ENCODE data around the gene KCNJ14.
"Not testable (repeated sequence)": the region's sequence is repeated elsewhere in the genome, so short reads cannot be mapped to it uniquely, and the experiment has no call there.

The KCNJ14 gene

DNA sequence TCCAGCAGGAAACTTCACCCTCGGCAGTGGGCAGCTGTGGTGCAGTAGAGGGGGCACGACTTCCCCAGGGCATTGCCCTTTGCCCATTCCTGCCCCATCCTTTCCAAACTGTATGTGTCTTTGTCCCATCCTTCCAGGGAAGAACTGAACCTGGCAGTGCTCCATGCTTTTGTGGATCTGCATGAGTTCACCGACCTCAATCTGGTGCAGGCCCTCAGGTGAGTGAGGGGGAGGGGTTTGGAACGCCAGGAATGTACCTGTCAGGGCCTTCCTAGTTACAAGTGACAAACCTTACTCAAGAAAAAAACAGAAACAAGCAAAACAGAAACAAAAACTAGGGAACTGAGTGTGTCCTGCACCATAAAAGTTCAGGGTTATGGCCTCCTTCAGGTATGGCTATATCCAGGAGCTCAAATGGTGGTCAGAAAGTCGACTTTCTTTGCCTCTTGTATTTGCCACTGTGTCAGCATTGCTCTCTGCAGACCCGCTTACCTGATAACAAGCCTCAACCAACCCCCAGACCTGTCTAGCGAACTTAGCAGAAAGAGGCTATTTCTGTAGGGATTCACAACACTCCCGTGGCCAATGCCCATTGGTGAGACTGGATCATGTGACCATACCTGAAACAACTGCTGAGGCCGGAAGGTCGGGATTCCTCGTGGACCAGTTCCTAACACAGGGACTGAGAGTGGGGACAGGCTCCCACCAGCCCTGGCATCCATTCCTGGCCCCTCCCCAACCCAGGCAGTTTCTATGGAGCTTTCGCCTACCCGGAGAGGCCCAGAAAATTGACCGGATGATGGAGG, 18.0 kb downstream of the KCNJ14 start:
- no peak for DNase-seq

DNA sequence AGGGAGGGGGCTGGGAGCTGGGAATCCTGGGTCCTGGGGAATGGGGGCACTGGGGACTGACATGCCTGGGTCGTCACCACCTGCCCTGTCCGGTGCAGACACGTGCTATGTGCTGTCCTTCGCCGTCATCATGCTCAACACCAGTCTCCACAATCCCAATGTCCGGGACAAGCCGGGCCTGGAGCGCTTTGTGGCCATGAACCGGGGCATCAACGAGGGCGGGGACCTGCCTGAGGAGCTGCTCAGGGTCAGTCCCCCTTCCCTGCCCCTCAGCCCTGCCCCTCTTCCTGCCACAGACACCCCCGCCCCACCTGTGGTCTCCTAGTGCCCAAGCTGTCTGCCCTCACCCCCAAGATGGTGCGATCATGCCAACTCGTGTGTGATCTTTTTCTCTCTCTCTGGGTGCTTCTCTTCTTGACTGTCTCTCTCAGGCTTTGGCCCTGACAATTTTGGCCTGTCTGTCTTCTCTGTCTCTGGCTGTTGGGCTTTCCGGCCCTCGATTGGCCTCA, 18.8 kb downstream of the KCNJ14 start:
- DNase-seq: no peak

DNA sequence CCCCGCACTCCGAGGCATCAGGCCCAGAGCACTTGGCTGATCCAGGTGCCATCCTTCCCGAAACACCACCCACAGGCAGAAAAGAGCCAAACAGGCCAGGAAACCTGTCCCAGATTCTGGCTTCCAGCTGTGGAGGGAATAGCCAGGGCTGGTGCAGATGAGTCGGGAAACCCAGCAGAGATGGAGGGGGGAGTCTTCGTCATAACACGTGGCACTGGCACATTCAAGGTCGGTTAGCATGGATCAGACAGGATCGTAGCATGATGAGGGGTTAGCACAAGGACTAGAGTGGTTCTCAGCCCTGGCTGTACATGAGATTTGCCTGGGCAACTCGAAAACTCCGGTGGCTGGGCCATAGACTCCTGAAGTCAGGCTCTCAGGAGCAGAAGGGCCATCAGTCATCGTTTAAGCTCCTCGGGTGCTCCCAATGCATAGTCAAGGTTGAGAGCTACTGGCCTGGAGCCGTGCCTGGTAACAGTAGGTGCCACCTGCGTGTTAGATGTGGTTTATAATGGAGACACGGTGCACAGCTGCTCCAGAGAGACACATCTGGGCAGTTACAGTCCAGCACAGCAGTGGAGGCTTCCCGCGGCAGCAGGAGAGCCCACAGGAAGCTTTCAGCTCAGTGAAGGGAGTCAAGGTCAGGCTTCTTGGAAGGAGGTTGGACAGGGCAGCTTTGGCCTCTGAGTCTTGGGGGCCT, 20.1 kb downstream of the KCNJ14 start:
- DNase-seq: no peak

DNA sequence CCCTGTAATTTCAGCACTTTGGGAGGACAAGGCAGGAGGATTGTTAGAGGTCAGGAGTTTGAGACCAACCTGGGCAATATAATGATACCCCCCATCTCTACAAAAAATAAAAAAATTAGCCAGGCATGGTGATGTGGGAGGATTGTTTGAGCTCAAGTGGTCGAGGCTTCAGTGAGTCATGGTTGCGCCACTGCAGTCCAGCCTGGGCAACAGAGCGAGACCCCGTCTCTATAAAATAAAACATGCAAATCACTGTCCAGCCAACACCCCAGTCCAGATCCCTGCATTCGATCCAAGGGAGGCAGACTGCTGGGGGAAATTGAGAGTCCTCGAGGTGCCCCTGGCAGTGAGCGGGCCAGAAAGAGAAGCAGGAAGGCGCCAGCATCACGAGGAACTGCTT, 20.8 kb downstream of the KCNJ14 start:
- DNase-seq: no peak

DNA sequence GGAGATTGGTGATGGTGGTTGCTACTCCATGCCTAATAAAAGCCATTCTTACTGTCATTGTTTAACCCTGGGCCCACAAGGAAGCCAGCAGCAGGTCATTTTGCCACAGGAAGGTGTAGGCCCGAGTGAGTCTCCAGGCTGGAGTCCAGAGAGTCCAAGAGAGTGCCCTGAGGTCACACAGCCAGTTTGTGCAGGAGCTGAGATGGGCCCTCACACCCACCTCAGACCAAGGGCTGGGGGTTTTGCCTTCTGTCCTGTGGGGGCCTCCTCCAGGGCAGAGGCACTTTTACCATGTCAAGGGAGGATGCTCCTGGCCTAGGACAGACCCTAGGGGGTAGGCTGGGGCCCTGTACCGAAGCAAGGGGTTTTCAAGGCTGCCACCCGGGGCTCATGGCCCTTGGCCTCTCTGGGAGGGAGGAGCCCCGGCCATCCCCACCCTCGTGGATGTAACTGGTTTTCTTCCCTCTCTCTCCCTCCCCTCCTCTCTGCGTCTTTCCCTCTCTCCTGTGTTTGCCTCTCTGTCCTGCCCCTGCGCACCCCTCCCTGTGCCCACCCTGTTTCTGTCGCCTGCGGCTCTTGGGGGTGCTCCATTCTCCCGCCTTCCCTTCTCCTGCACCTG, 21.8 kb downstream of the KCNJ14 start:
- DNase-seq: no peak

DNA sequence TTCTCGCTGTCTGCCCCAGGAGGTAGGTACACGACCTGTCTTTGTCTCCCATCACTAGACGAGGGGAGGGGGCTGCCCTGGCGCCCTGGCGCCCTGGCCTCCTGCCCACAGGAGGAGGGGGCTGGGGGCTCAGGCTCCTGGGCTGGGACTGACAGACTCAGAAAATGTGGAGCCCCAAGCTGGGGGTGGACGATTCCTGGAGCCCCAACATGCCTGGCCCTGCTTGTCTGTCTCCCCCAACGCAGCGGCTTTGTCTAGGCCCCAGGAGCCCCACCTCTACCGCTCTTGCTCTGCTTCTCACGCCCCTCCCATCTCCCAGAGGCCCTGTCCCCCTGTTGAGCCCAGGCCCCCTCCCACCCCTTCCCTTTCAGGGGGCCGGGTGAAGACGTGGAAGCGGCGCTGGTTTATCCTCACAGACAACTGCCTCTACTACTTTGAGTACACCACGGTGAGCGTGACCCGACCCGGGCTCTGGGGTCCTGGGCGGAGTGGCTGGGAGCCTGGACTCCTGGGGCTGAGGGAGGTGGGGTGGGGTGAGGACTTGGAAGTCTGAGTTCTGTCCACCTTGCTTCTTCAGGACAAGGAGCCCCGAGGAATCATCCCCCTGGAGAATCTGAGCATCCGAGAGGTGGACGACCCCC, 22.4 kb downstream of the KCNJ14 start:
- no peak for DNase-seq

DNA sequence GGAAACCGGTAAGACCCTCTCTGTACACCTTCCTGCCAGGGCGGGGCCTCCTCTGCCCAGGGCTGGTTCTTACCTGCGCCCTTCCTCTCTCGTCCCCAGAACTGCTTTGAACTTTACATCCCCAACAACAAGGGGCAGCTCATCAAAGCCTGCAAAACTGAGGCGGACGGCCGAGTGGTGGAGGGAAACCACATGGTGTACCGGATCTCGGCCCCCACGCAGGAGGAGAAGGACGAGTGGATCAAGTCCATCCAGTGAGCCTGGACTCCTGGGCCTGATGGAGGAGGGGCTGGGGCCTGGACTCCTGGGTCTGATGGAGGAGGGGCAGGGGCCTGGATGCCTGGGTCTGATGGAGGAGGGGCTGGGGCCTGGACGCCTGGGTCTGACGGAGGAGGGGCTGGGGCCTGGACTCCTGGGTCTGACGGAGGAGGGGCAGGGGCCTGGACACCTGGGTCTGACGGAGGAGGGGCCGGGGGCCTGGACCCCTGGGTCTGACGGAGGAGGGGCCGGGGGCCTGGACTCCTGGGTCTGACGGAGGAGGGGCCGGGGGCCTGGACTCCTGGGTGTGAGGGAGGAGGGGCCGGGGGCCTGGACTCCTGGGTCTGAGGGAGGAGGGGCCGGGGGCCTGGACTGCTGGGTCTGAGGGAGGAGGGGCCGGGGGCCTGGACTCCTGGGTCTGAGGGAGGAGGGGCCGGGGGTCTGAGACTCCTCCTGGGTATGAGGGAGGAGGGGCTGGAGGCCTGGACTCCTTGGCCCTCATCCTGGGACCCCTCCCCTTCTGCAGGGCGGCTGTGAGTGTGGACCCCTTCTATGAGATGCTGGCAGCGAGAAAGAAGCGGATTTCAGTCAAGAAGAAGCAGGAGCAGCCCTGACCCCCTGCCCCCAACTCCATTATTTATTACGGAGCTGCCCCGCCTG, 23.2 kb downstream of the KCNJ14 start:
- DNase-seq: no peak

DNA sequence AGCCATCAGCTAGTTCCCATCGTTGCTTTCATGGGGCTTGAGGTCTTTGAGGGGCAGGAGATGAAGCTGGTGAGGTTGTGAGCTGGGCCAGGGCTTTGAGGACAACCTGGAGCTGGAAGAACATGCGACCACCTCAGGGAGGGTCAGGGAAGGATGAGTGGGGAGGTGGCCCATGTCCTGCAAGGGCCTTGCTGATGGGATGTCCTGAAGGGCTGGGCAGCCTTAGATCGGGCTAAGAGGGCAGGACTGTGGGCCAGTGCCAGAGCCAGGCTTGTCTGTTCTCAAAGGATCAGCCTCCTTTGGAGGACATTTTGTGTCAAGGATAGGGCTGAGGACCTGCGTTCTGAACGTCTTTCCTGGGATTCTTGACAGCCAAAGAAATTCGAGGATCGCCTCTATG, 24.3 kb downstream of the KCNJ14 start:
- no peak for DNase-seq

DNA sequence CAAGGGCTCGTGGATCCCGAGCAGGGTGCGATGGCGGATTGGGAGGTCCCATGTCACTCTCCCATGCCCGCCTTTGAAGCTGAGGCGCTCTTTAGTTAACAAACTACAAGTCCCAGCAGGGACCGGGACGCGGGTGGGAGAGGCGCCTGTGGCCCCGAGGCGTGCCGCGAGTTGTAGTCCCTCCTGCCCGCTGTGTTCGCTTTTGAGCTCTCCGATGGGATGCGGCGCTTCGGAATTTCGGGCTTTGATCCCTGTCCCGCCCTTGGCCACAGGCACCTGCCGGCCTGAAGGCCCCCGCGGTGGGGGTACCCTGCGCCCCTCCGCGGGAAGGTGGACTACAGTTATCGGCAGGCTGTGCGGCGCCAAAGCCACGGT, 24.8 kb downstream of the KCNJ14 start:
- DNase-seq: peak in 1 of 2 donors; percentile 16

DNA sequence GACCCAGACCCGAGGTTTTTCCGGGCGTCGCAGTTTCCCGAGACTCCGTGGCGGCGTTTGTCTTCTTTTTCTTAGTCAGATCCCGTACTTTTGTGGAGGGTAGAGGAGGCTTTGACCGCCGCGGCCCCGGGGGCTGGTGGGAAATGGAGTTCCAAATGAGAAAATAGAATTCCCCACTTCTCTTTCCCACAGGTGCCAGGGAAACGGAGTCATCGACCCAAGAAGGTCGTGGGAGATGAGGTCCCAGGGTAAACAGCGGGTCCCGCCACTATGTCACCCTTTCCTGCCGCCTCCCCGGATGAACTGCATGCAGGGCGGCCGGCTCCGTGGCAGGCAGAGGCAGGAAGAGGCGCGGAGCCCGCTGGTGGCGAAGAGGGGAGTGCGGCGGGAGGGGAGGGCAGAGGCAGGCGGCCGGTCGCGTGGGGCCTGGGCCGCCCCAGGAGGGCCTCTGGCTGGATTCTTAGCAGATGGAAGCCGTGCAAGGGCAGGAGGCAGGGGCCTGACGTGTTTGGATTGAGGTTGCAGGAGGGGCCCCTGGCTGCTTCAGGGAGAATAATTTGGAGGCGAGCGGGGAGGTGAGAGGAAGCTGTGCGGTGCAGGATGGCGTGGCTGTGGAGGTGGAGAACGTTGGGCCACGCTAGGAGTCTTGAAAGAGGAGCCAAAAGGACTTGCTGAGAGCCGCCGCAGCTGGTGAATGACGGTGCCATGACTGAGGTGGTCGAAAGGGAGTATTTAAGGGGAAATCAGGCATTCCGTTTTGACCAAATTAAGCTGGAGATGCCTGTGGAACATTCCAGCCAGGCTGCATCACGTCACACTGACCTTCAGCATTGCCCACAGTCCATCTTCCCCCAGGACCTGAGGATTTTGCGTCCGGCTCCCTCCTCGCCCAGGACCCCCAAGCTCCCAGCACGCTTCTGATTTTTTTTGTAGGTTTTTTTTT, 25.5 kb downstream of the KCNJ14 start:
- peak in 1 of 2 donors; percentile 14 for DNase-seq

DNA sequence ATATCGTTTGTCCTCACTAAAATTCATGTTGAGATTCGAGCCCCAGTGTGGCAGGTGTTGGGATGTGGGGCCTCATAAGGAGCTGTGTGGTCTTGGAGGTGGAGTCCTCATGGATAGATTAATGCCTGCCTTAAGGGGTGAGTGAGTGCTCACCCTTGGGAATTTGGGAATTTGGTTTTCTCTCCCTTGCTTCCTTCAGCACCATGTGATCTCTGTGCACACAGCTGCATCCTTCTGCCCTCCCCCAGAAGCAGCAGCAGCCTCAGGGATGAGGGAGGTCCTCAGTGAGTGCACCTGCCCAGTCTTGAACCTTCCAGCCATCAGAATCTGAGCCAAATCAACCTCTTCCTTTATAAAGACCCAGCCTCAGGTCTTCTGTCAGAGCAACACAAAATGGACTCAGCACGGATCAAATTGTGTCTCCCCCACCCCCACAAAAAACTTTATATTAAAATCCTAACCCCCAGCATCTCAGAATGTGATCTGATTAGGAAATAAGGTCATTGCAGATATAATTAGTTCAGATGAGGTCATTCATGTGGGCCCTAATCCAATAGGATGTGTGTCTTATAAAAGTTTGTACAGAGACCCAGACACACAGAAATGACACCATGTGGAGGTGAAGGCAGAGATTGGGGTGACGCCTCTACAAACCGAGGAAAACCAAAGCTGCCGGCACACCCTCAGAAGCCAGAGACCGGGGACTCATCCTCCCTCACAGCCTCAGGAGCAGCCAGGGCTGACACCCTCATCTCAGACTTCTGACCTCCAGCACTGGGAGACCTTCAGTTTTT, 26.7 kb downstream of the KCNJ14 start:
- DNase-seq: no peak

DNA sequence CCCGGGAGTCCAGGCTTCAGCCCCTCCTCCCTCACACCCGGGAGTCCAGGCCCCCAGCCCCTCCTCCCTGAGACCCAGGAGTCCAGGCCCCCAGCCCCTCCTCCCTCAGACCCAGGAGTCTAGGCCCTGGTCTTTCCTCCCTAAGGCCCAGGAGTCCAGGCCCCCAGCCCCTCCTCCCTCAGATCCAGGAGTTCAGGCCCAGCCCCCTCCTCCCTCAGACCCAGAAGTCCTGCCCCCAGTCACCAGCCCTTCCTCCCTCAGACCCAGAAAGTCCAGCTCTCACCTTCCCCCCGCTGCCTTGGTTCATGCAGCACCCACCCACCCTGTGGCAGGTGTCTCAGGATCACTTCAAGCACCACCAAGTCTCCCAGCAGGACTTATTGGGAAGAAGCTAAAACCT, 27.9 kb downstream of the KCNJ14 start:
- no peak for DNase-seq

DNA sequence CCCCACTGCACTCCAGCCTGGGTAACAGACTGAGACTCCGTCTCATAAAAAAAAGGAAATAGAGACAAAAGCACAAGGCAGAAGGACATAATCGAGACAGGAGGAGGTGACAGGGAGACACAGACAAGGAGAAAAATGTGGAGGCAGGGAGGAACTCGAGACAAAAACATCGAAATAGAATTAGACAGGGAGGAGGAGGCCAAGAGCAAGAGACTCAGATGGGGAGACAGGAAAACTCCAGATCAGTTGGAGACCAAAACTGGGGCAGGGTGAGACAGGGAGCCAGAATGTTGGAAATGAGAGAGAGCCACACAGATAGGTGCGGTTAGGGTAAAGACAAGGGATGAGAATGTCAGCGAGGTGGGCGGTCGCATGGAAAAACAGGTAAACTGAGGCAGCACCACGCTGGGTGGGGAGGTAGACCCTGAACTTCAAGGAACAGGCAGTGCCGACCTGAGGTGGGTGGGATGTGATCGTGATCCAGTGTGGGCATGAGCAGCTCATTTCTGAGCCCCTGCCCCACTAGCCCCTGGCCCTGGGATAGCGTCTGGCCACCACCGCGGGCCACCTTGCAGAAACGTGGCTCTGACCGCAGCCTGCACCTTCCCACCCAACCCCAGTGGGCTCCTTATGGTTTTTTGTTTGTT, 29.0 kb downstream of the KCNJ14 start:
- DNase-seq: no peak

DNA sequence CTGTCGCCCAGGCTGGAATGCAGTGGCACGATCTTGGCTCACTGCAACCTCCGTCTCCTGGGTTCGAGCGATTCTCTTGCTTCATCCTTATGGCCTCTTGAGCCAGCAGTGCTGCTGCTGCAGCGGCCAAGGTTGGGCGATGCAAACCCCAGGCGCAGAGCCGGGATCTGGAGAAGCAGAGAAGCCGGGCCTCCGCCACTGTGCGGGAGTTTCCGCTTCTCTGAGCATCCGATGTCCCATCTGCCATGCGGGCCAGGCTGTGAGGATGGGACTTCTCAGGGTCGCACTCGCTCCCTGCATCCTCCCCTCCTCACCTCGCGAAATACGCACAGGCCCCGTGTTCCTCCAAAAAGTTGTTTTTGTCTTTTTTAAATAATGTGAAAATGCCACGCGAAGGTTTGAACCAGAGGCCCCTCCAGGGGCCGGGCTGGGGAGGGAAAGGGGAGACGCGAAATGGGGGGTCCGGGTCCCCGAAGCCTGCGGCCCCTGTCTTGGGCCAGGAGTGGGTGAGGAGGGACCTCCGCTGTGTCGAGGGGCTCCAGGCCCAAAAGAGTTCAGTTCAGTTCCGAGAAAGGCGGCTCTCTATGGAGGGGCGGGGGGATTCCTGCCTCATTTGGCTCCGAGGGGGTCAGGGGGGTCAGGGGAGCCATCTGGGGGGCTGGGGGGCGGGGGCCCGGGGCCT, 29.7 kb downstream of the KCNJ14 start:
- DNase-seq: no peak

DNA sequence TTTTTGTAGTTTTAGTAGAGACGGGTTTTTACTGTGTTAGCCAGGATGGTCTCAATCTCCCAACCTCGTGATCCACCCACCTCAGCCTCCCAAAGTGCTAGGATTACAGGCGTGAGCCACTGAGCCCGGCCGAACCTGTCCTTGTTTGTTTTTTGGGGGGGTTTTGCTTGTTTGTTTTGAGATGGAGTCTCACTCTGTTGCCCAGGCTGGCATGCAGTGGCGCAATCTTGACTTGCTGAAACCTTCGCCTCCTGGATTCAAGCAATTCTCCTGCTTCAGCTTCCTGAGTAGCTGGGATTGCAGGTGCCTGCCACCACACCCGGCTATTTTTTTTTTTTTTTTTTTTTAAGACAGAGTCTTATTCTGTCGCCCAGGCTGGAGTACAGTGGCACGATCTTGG, 31.3 kb downstream of the KCNJ14 start:
- not testable (repeated sequence) for DNase-seq

DNA sequence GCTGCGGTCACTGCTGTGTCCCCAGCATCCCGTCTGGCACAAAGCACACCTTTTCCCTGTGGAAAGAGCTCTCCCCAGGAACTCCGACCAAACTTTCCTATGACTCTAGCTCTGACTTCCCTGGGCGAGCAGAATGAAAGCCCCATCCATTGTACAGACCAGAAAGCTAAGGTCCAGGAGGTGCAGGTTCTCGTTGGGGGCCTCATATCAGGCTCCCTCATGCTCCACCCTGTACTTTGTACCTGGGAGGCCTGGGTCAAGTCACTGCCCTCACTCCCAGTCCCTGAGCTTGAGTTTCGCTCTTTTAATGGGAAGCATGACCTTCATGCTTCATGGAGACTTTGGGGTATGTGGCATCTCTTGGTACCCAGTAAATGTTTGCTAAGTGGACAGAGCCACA, 32.2 kb downstream of the KCNJ14 start:
- no peak for DNase-seq

DNA sequence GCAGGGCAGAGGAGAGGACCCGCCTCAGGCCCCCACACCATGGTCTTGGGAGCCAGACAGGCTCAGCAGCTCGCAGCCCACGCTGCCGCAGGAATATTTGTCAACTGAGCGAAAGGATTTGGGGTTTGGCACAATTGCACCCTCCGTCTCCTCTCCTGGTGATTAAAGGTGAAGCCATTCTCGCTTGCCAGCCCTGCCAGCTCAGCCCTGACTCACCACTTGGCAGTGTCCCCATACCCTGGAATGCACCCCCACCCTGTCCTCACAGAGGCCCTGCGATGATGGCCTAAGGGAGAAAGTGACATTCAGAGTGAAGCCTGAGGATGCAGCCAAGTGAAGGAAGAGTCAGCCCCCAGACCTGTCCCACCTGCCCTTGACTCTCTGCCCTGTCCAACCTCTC, 32.6 kb downstream of the KCNJ14 start:
- DNase-seq: no peak

DNA sequence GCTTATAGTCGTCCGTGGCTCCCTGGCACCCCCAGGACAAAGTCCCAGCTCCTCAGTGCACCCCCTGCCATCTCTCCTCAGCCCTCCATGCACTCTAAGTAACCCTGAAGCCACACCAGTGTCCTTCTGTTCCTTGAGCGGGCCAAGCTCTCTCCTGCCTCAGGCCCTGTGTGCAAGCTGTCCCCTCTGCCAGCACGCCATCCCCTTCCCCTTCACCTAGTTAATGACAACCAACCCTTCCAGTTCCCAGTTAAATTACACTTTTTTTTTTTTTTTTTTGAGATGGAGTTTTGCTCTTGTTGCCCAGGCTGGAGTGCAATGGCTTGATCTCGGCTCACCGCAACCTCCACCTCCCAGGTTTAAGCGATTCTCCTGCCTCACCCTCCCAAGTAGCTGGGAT, 33.1 kb downstream of the KCNJ14 start:
- not testable (repeated sequence) for DNase-seq
